ENCODE results near the gene PIGN.

Gene PIGN

GRCh38 chr18:61993831-61994230 lies 193.0 kb downstream of the PIGN start:
- no peak for DNase-seq

GRCh38 chr18:61992923-61993322 lies 193.9 kb downstream of the PIGN start:
- DNase-seq: no peak

GRCh38 chr18:61992285-61992684 lies 194.6 kb downstream of the PIGN start:
- DNase-seq: no peak

- DNase-seq: no peak
These were observed 195.0 kb downstream of the PIGN start for GRCh38 chr18:61991836-61992235.

GRCh38 chr18:61991201-61991600 lies 195.7 kb downstream of the PIGN start:
- no peak for DNase-seq
